Fibroblast of skin of scalp (primary cell): ENCODE results near the gene GPC3.
"Not testable (repeated sequence)": the region's sequence is repeated elsewhere in the genome, so short reads cannot be mapped to it uniquely, and the experiment has no call there.

Experiments used
- DNase-seq: peaks from one replicate; pipeline ENCODE4 v3.0.0-alpha.2; 2013

GPC3 gene

GRCh38 chrX:133749370-133749769 lies 236.0 kb downstream of the GPC3 start:
- peak; percentile 12 for DNase-seq

- no peak for DNase-seq
These were observed 238.2 kb downstream of the GPC3 start for GRCh38 chrX:133747196-133747595.

- DNase-seq, result no peak
These were observed 238.8 kb downstream of the GPC3 start for GRCh38 chrX:133746593-133746992.

GRCh38 chrX:133745349-133745748 lies 240.0 kb downstream of the GPC3 start:
- DNase-seq, result no peak

DNA sequence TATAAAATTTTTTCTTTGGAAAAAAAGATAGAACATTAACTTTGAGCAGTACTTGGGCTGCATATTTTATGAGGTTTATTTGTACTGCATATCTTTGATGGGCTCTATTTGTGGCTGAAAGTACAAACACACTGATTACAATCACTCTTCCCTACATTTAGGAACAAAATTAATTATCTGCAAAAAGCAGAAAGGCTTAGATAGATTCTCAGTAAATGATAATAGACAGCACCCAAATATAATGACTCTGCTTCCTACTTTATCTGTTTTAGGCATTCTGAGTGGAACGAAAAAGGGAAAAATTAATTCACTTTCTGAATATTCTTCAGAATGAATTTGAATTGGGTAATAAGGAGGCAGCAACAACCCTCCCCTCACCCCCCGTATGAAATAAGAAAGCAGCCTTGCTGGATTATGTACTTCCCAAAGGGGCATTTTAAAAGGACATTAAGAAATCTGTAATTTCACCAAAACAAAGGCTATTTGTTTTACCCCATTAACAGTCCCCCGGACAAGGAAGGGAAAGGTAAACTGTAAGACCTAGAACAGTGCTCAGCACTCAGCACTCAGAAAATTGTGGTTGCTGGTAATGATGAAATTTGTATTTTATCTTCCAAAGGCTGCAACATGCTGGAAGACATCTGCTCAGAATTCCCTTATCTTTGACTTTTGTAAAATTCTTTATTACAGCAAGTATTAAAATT lies 242.6 kb downstream of the GPC3 start:
- no peak for DNase-seq

DNA sequence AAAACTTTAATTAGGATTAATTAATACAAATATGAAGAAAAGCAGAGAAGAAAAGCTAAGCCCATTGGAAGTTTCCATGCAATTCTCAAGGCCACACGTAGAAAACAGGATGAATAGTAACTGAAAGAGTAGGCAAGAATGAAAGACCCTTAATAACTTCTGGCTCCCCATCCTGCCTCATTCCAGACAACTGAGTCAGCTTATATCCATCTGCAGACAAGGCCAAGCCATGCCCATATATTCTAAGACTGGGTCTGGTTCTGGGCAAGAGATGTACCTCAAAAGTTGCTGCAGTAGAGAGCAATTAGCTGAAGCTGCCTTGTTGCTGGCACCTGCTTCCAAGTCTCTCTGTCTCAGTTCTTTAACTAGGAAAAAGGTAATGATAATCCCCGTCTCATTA lies 244.1 kb downstream of the GPC3 start:
- peak; percentile 22 for DNase-seq

- DNase-seq, result no peak
These were observed 258.8 kb downstream of the GPC3 start for GRCh38 chrX:133726642-133727041.

- peak; percentile 74 for DNase-seq
These were observed 259.2 kb downstream of the GPC3 start for GRCh38 chrX:133726211-133726630.

DNA sequence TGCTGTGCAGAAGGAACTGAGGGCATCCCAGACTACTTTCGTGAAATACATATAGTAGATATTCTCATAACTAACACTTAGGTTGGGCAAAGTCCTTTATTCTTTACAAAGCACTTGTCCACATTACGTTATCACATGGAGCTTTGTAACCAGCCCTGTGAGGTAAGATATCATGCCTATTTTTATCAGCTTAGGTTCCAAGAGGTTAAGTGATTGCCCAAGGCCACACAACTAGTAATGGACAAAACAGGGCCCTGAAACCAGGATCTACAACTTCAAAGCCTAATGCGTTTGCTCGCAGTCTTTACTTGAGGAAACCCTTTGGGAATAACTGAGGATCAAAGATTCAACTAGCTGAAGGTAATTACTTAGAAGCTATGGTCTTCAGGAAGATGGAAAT lies 261.5 kb downstream of the GPC3 start:
- no peak for DNase-seq

- DNase-seq, result no peak
These were observed 262.6 kb downstream of the GPC3 start for GRCh38 chrX:133722756-133723155.

DNA sequence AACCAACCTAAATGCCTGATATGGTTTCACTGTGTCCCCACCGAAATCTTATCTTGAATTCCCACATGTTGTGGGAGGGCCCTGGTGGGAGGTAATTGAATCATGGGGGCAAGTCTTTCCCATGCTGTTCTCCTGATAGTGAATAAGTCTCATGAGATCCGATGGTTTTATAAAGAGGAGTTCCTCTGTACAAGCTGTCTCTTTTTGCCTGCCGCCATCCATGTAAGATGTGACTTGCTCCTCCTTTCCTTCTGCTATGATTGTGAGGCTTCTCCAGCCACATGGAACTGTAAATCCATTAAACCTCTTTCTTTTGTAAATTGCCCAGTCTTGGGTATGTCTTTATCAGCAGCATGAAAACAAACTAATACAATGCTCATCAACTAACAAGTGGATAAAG lies 265.1 kb downstream of the GPC3 start:
- not testable (repeated sequence) for DNase-seq

- DNase-seq, result no peak
These were observed 269.7 kb downstream of the GPC3 start for GRCh38 chrX:133715715-133716114.

DNA sequence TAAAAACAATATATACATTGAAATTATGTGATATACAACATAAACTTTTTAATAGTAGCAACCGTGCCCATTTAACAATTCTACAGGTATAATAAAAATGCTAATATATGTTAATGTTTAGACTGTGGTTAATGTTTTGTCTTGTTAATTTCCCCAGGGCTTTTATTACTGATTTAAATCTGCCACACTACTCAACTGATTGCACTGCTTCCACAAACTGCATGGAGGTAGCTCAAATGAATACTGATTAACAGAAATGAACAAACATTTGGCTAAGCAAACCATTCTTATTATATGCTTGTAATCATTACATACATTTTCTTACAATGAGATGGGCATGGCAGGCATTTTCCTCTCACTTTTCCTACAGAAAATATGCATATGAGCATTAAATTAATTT lies 275.9 kb downstream of the GPC3 start:
- DNase-seq, result no peak

DNA sequence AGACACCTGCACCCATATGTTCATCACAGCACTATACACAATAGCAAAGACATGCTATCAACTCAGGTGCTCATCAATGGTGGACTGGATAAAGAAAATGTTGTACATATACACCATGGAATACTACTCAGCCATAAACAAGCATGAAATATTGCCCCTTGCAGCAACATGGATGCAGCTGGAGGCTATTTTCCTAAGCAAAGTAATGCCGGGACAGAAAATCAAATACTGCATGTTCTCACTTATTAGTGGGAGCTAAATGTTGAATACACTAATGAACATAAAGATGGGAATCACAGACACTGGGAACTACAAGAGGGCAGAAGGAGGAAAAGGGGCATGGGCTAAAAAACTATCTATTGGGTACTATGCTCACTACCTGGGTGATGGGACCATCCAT lies 278.5 kb downstream of the GPC3 start:
- DNase-seq, result no peak

GRCh38 chrX:133702230-133702629 lies 283.2 kb downstream of the GPC3 start:
- no peak for DNase-seq

DNA sequence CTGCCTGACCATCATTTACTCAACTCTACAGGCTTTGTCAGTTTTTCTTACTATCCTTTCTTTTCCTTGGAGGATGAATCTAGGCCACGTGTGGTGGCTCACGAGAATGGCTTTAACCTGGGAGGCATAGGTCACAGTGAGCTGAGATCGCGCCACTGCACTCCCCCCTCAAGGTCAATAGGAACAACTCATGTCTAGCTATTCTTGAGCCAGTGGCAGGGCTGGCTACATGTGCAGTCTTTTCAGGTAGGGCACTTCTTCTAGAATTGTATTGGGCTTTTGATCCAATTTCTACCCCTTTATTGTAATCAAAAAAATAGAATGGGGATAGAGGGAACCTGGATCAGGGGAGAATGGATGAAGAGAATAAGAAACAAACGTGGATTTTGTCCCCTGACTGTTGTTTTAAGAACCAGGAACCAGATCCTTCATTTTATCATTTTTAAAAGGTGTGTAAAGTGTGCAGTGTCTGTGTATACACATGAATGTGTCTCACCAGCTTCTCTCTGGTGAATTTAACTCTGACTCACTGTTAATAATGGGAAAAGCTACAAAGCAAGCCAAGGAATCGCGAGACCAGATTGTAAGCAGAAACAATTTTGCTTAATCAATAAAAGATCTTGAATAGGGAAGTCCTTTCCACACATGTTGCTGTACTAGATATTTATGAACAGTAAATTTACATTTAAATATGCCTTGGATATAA lies 286.2 kb downstream of the GPC3 start:
- DNase-seq, result no peak

- peak; percentile 58 for DNase-seq
These were observed 287.1 kb downstream of the GPC3 start for GRCh38 chrX:133698298-133698697.

DNA sequence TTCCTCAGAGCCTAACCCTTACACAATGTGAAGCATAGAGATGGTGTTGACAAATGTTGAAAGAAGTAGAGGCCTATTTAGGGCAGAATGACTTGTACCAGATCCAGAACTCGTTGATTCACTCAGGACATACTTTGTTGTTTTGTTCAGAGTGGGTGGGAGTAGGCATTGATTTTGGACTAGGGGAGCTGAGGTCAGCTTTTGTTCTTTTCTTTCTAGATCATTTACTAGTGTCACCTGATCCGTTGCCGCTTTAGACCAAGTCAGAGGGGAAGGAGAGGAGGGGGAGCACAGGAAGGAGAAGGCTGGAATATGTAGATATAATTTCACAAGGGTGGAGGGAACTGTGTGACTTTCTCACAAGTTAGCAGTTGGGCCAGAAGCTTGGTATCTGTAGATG lies 287.7 kb downstream of the GPC3 start:
- no peak for DNase-seq

GRCh38 chrX:133689997-133690599 lies 295.3 kb downstream of the GPC3 start:
- DNase-seq, result no peak

- DNase-seq, result no peak
These were observed 299.6 kb downstream of the GPC3 start for GRCh38 chrX:133685822-133686221.

- DNase-seq, result no peak
These were observed 303.5 kb downstream of the GPC3 start for GRCh38 chrX:133681897-133682296.

- DNase-seq, result no peak
These were observed 304.0 kb downstream of the GPC3 start for GRCh38 chrX:133681421-133681820.

DNA sequence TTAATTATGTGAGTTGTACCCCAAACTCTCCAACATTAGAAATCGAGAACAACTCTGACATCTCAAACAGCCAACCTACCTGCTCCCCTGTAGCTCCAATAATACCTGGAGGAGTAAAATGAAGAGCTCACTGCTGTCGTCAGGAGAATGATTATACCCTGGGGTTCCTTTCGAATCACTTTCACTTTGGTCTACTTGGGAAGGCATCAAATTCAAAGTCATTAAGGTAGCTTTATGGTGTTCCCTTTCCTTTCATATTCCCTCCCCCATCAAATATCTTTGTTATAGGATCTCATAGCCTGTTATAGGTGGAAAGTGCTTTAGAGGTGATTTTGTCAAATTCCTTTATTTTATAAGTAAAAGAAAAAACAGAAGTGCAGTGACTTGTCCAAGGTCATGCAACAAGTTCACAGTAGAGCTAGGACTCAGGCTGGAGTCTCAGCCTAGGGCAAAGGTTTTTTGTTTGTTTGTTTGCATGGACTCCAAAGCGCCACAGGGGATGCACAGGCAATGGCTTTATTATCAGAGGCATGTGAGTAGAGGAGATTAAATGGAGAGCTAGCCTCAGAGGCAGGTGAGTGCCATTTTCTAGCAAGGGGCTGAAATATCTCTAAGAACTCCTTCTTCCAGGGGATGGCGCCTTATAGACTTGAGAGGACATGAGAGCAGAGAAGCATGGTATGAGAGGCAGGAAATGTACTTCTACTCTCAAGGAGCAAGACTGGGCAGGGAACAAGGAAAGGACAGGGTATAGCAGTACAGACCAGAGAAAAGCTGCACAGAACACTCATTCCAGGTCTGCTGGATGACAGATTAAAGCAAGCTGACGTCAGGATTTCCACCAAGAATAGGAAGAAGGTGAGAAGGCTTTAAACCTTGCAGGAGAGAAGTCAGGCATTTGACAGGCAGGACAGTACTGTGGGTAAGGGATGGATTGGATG lies 308.0 kb downstream of the GPC3 start:
- DNase-seq, result no peak
